Hepatocyte (in vitro differentiated cells): ENCODE results near the gene SBK2.

Experiments used
- EZH2 ChIP-seq: fragments of 200-600 bp; sonication (generic); IDR thresholded peaks from 2 replicates; pipeline ENCODE4 v1.6.1; 2016; ENCODE audit warnings: antibody characterized with exemption, mild to moderate bottlenecking, borderline replicate concordance
- EZH2phosphoT487 ChIP-seq: fragments of 200-600 bp; sonication (generic); IDR thresholded peaks from one replicate; pipeline ENCODE4 v1.6.1; 2018; ENCODE audit warnings: antibody characterized with exemption, mild to moderate bottlenecking, low read depth, moderate library complexity; ENCODE audit not compliant: unreplicated experiment, severe bottlenecking
- TF ChIP-seq, protein P1 (sequence below): fragments of 200-600 bp; sonication (generic); IDR thresholded peaks from 2 replicates; pipeline ENCODE4 v1.5.1; 2016; ENCODE audit warnings: antibody characterized with exemption, mild to moderate bottlenecking; ENCODE audit not compliant: poor library complexity

- TF ChIP-seq, protein P1, sequence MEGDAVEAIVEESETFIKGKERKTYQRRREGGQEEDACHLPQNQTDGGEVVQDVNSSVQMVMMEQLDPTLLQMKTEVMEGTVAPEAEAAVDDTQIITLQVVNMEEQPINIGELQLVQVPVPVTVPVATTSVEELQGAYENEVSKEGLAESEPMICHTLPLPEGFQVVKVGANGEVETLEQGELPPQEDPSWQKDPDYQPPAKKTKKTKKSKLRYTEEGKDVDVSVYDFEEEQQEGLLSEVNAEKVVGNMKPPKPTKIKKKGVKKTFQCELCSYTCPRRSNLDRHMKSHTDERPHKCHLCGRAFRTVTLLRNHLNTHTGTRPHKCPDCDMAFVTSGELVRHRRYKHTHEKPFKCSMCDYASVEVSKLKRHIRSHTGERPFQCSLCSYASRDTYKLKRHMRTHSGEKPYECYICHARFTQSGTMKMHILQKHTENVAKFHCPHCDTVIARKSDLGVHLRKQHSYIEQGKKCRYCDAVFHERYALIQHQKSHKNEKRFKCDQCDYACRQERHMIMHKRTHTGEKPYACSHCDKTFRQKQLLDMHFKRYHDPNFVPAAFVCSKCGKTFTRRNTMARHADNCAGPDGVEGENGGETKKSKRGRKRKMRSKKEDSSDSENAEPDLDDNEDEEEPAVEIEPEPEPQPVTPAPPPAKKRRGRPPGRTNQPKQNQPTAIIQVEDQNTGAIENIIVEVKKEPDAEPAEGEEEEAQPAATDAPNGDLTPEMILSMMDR = no peak
- TF ChIP-seq EZH2 = no peak
- TF ChIP-seq EZH2phosphoT487 = no peak
These were observed 47.0 kb downstream of the SBK2 start for GRCh38 chr19:55489711-55490477.
